Activated T-helper 1 cell treated with anti-CD3 and anti-CD28 coated beads, Interleukin-12 subunit alpha, Interleukin-12 subunit beta, Interleukin-2, Interleukin-4 antibody, amounts not matched to agents 30 ng/mL and 10 ng/mL and 1 ng/mL, durations not matched to agents 14 hours and 24 hours and 36 hours (primary cell): ENCODE measurements around the gene ZNF264. TPM values are rescaled to one million over a fixed set of nuclear protein-coding genes. Genes with fewer than 3 reads are reported as not detected.
A peak's percentile ranks its signal among the peaks of the same experiment; 100 is the strongest.
"Not testable (repeated sequence)": the region's sequence is repeated elsewhere in the genome, so short reads cannot be mapped to it uniquely, and the experiment has no call there.

Experiments
- DNase-seq: peaks from one replicate; pipeline ENCODE4 v3.0.0; 2021; ENCODE audit warnings: low spot score
- H3K27ac Mint-ChIP-seq: one replicate; pipeline ENCODE4 v1.8.0; 2021; ENCODE audit warnings: mild to moderate bottlenecking, mixed read lengths
- H3K27me3 Mint-ChIP-seq: one replicate; pipeline ENCODE4 v1.8.0; 2022; ENCODE audit warnings: mild to moderate bottlenecking, moderate library complexity, mixed read lengths; ENCODE audit not compliant: insufficient read depth
- H3K36me3 Mint-ChIP-seq: one replicate; pipeline ENCODE4 v1.8.0; 2021; ENCODE audit warnings: low read depth, mixed read lengths
- H3K4me1 Mint-ChIP-seq: one replicate; pipeline ENCODE4 v1.8.0; 2021; ENCODE audit warnings: low read depth, mixed read lengths
- H3K4me3 Mint-ChIP-seq: one replicate; pipeline ENCODE4 v1.8.0; 2021; ENCODE audit warnings: mild to moderate bottlenecking, moderate library complexity, mixed read lengths
- H3K9me3 Mint-ChIP-seq: one replicate; pipeline ENCODE4 v1.8.0; 2021; ENCODE audit warnings: mixed read lengths
- intact Hi-C: fragments of 100-400 bp; cut with micrococcal nuclease; formaldehyde crosslinking; loops from one replicate; pipeline ENCODE4 v1.15.1; 2024
- total RNA-seq: library from RNA; stranded (reverse); gene quantifications from 2 replicates; pipeline ENCODE4 v1.2.3, GENCODE V29; 2022

ZNF264 gene
- total RNA-seq, result 16.1 and 18.3 TPM in 2 replicates

- Mint-ChIP-seq H3K9me3 (peaks cover 46% of the 10 kb centered on the region), H3K27ac (peak within 1 kb of the TSS; percentile 85), H3K4me3 (peak within 1 kb of the TSS; percentile 94), H3K4me1 (peaks cover 24% of the 10 kb centered on the region), H3K36me3 (peaks cover 55% of the 10 kb centered on the region), H3K27me3 (no peaks in the 10 kb centered on the region)
- intact Hi-C loops, result loop anchor here (1.0 to 5.0 kb wide), 9 partner anchors 21 to 441 kb away; partner anchors contain the start of genes TRAPPC2B, ZNF211, ZNF419 and ZNF460
- peak; percentile 86 for DNase-seq
Measured at GRCh38 chr19:57191141-57192076, at the start of gene ZNF264. ZNF264 (plus strand) TSS chr19:57191500; CDS start chr19:57191914, 414 bp downstream.

- Mint-ChIP-seq H3K4me3 (no peak overlapping the region), H3K27me3 (no peaks in the 10 kb centered on the region), H3K4me1 (no peaks in the 10 kb centered on the region), H3K9me3 (peaks cover 46% of the 10 kb centered on the region), H3K27ac (no peak overlapping the region), H3K36me3 (peaks cover 3% of the 10 kb centered on the region)
- intact Hi-C loops, result no loop called here
- no peak for DNase-seq
Measured at GRCh38 chr19:57141699-57142098, 49.6 kb upstream of the ZNF264 start.

- no peaks in the 10 kb centered on the region for H3K4me1 Mint-ChIP-seq
- H3K27me3 Mint-ChIP-seq, result no peaks in the 10 kb centered on the region
- no peak overlapping the region for H3K27ac Mint-ChIP-seq
- intact Hi-C loops, result no loop called here
- H3K4me3 Mint-ChIP-seq, result no peak overlapping the region
- no peaks in the 10 kb centered on the region for H3K36me3 Mint-ChIP-seq
- H3K9me3 Mint-ChIP-seq, result peaks cover 48% of the 10 kb centered on the region
- DNase-seq, result no peak
Measured at GRCh38 chr19:57152921-57153320, 38.4 kb upstream of the ZNF264 start.

GRCh38 chr19:57161985-57162539 lies 29.2 kb upstream of the ZNF264 start:
- H3K4me1 Mint-ChIP-seq, result no peaks in the 10 kb centered on the region
- H3K27me3 Mint-ChIP-seq, result no peaks in the 10 kb centered on the region

GRCh38 chr19:57165846-57166245 lies 25.5 kb upstream of the ZNF264 start:
- Mint-ChIP-seq H3K4me3 (no peak overlapping the region), H3K9me3 (peaks cover 32% of the 10 kb centered on the region), H3K4me1 (no peaks in the 10 kb centered on the region), H3K27ac (no peak overlapping the region), H3K27me3 (no peaks in the 10 kb centered on the region), H3K36me3 (no peaks in the 10 kb centered on the region)
- intact Hi-C loops, result no loop called here
- no peak for DNase-seq

More at GRCh38 chr19:57161985-57162539, 29.2 kb upstream of the ZNF264 start:
- Mint-ChIP-seq H3K9me3 (peaks cover 41% of the 10 kb centered on the region), H3K36me3 (no peaks in the 10 kb centered on the region), H3K27ac (no peak overlapping the region), H3K4me3 (no peak overlapping the region)
- intact Hi-C loops, result no loop called here
- DNase-seq, result no peak

GRCh38 chr19:57167385-57167784 lies 23.9 kb upstream of the ZNF264 start, which contains the start of gene DUXA:
DUXA (minus strand) TSS chr19:57167485; CDS start chr19:57167443, 42 bp downstream.
- H3K9me3 Mint-ChIP-seq, result peaks cover 38% of the 10 kb centered on the region
- H3K36me3 Mint-ChIP-seq, result peaks cover 4% of the 10 kb centered on the region
- no peak within 1 kb of the TSS for H3K4me3 Mint-ChIP-seq
- H3K4me1 Mint-ChIP-seq, result peaks cover 5% of the 10 kb centered on the region
- no peaks in the 10 kb centered on the region for H3K27me3 Mint-ChIP-seq
- DNase-seq, result no peak
- intact Hi-C loops, result no loop called here
- H3K27ac Mint-ChIP-seq, result no peak within 1 kb of the TSS

GRCh38 chr19:57171551-57172081 lies 19.7 kb upstream of the ZNF264 start:
- intact Hi-C loops, result no loop called here
- peaks cover 5% of the 10 kb centered on the region for H3K4me1 Mint-ChIP-seq
- peaks cover 4% of the 10 kb centered on the region for H3K36me3 Mint-ChIP-seq
- no peak for DNase-seq
- no peaks in the 10 kb centered on the region for H3K27me3 Mint-ChIP-seq
- H3K27ac Mint-ChIP-seq, result no peak overlapping the region
- peaks cover 41% of the 10 kb centered on the region for H3K9me3 Mint-ChIP-seq
- peak overlapping the region; percentile 50 for H3K4me3 Mint-ChIP-seq

- H3K27ac Mint-ChIP-seq, result no peak overlapping the region
- H3K36me3 Mint-ChIP-seq, result peaks cover 44% of the 10 kb centered on the region
- H3K4me1 Mint-ChIP-seq, result peaks cover 24% of the 10 kb centered on the region
- H3K4me3 Mint-ChIP-seq, result peak overlapping the region; percentile 87
- H3K9me3 Mint-ChIP-seq, result peaks cover 45% of the 10 kb centered on the region
- H3K27me3 Mint-ChIP-seq, result no peaks in the 10 kb centered on the region
- no peak for DNase-seq
- intact Hi-C loops, result loop anchor here (2.0 to 5.0 kb wide), 3 partner anchors 90 to 442 kb away; partner anchors contain the start of genes ZNF211, ZNF419 and ZNF460
Measured at GRCh38 chr19:57190301-57190700, 999 bp upstream of the ZNF264 start.

- Mint-ChIP-seq H3K9me3 (peaks cover 50% of the 10 kb centered on the region), H3K4me1 (peaks cover 24% of the 10 kb centered on the region), H3K4me3 (peak overlapping the region; percentile 94), H3K27ac (peak overlapping the region; percentile 85), H3K36me3 (peaks cover 61% of the 10 kb centered on the region), H3K27me3 (no peaks in the 10 kb centered on the region)
- DNase-seq, result no peak
- intact Hi-C loops, result loop anchor here (1.0 to 5.0 kb wide), 3 partner anchors 22 to 440 kb away; partner anchors contain the start of genes ZNF211 and ZNF419
Measured at GRCh38 chr19:57192077-57192420, 749 bp downstream of the ZNF264 start.

- H3K4me3 Mint-ChIP-seq, result peak overlapping the region; percentile 94
- DNase-seq, result no peak
- H3K27me3 Mint-ChIP-seq, result no peaks in the 10 kb centered on the region
- H3K27ac Mint-ChIP-seq, result peak overlapping the region; percentile 62
- intact Hi-C loops, result loop anchor here (1.0 to 5.0 kb wide), 3 partner anchors 23 to 439 kb away; partner anchors contain the start of genes ZNF211 and ZNF419
- H3K9me3 Mint-ChIP-seq, result peaks cover 42% of the 10 kb centered on the region
- peaks cover 71% of the 10 kb centered on the region for H3K36me3 Mint-ChIP-seq
- H3K4me1 Mint-ChIP-seq, result peaks cover 24% of the 10 kb centered on the region
Measured at GRCh38 chr19:57192993-57193392, 1.7 kb downstream of the ZNF264 start.

GRCh38 chr19:57197874-57198273 lies 6.6 kb downstream of the ZNF264 start:
- intact Hi-C loops, H3K27ac Mint-ChIP-seq, H3K4me1 Mint-ChIP-seq, DNase-seq, H3K27me3 Mint-ChIP-seq, H3K4me3 Mint-ChIP-seq: not testable (repeated sequence)
- peaks cover 90% of the 10 kb centered on the region for H3K36me3 Mint-ChIP-seq
- H3K9me3 Mint-ChIP-seq, result peaks cover 47% of the 10 kb centered on the region

- Mint-ChIP-seq H3K4me1 (no peaks in the 10 kb centered on the region), H3K36me3 (peaks cover 78% of the 10 kb centered on the region), H3K4me3 (no peak overlapping the region), H3K27me3 (no peaks in the 10 kb centered on the region), H3K9me3 (peaks cover 45% of the 10 kb centered on the region), H3K27ac (no peak overlapping the region)
- intact Hi-C loops, result no loop called here
- DNase-seq, result no peak
Measured at GRCh38 chr19:57202160-57202559, 10.9 kb downstream of the ZNF264 start.
